AML-193 (cell line): ENCODE results near the gene COMMD9.
"Not testable (repeated sequence)": the region's sequence is repeated elsewhere in the genome, so short reads cannot be mapped to it uniquely, and the experiment has no call there.

Experiments
- DNase-seq, 2 experiments: peaks; one replicate each; lab custom pipeline; 2025; lab: John Stamatoyannopoulos, UW

Gene COMMD9

DNA sequence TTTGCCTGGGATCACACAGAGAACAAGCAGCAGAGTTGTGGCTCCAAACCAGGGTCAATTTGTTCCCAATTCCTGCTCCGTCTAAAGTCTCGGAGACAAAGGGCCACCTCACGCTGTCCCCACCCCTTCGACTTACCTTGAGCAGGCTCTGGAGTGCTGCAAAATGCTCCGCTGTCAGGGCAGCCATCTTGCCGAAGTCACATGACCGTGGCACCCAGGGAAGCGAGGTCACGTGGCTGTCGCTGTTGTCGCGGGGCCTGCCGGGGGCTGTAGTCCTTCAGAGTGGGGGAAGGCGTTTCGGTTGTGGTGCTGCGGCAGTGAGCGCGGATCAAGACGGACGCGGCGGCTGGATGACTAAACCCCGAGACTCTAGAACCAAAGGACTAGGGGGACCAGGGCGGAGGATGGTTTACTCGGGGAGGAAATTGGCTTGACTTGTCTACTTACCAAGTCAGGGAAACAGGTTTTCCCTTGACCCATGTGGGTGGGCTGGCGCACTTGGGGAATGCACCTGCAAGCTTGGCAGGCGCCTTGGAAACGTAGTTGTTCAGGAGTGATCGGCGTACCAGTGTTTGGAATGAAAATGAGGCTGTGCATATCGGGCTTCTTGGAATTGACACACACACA lies at the start of gene COMMD9:
TSS of gene COMMD9 (minus strand) at position 199 of the 627 bp plus-strand sequence. CDS start at position 187, 12 bp downstream.
- peak; percentile 91 to 92 for DNase-seq

DNA sequence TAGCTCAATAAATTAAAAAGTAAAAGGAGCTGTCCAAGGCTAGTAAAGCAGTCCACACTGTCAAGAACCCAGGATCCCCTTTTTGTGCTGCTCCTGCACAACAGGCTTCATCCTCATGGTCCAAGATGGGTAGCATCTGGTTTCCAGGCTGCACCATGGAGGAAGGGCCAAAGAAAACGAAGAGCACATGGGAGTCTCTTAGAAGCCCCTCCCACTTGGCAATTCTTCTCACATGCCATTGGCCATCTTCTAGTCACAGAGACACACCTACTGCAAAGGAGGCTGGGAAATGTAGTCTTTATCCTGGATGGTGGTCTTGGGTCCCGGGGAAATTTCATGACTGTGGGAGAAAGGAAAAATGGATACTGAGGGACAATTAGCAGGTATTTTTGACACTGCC lies 44.7 kb upstream of the COMMD9 start:
- DNase-seq = no peak

- DNase-seq = no peak
These were observed 44.2 kb upstream of the COMMD9 start for GRCh38 chr11:36333468-36333867.

- DNase-seq = no peak
These were observed 41.2 kb upstream of the COMMD9 start for GRCh38 chr11:36330411-36330810.

DNA sequence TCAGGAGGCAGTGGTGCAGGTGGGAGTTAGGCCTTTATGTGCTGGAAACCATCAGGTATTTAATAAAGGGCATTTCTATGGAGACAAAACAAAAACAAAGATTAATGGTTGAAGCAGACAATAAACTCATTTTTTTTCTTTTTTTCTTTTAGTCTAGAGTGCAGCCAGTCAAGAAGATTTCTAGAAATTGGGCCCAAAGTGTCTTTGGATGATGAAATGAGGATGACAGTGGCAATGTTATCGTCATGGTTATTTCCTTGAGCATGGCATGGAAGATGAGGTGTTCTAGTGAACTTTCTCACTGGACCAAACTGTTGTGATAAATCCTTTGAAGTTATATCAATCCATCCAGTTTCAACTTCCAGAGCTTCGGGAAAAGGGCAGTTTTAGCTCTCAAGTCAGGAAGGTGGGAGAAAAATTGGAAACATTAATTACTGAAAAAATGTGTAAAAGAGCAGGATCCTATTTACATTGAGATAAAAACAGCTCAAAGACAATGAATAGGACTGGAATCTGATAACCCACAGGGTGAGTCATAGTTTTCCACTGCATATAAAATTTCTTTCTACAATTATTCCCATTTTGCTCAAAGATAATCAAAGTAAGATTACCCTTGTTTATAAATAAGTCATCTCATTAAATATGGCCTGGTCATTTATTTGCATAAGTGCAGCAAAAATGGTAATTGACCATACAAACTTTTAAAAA lies 39.9 kb upstream of the COMMD9 start:
- no peak for DNase-seq

GRCh38 chr11:36326524-36327419 lies 37.5 kb upstream of the COMMD9 start:
- no peak for DNase-seq

GRCh38 chr11:36325403-36325802 lies 36.2 kb upstream of the COMMD9 start:
- DNase-seq = not testable (repeated sequence)

- not testable (repeated sequence) for DNase-seq
These were observed 35.7 kb upstream of the COMMD9 start for GRCh38 chr11:36324956-36325355.

- DNase-seq = no peak
These were observed 28.8 kb upstream of the COMMD9 start for GRCh38 chr11:36317992-36318391.

DNA sequence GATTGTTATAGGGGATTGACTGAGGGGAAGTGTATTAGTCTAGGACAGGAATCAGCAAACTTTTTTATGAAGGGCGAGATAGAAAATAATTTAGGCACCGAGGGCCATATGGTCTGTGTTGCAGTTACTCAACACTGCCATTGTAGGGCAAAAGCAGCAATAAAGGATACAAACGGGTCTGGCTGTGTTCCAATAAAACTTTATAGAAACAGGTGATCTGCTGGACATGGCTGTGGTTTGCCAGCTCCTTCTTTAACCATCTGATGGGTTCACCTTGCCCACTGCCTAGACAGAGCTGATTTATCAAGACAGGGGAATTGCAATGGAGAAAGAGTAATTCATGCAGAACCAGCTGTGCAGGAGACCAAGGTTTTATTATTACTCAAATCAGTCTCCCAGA lies 26.8 kb upstream of the COMMD9 start:
- no peak for DNase-seq

DNA sequence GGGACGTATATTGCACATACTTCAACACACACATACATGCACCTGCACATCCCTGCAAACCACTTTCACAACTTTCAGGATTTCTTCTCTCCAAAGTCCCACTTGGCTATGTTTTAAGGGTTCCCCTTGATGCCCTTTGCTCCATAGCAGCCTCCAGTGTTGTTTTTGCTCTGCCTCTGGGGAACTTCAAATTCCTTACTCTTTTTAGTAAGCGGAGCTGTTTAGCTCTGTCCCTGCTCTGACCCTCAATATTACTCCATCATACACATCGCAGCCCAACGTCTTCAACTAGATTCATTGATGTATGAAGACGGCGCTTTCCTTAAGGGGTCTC lies 25.2 kb upstream of the COMMD9 start:
- DNase-seq = no peak

DNA sequence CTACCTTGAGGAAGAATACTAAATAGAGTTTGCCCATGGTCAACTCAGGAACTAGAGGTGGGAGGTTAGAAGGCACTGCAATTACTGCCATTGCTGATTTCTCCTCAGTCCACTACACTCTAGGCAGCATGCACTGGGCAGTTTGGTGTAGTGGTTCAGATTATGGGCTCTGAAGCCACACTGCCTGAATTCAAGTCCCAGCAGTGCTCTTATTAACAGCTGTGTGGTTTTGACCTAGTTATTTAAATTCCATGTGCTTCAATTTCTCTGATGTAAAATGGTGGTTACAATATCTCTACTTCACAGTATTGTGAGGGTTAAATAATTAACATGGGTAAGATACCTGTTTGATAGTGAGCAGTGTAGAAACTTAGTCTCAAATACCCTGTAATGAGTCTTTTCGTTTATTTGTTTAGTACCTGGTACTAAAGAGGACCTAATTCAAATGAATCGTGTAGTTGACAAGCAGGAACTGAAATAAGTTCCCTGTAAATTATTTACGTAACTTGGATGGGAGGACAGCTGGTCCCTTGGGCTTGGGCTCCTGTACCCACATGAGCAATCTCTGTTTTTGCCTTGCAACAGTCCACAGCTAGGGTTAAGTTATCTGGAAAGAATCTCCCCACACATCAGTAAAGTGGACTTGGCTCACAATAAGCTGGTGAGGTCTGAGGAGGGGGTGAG lies 24.7 kb upstream of the COMMD9 start:
- DNase-seq = no peak

DNA sequence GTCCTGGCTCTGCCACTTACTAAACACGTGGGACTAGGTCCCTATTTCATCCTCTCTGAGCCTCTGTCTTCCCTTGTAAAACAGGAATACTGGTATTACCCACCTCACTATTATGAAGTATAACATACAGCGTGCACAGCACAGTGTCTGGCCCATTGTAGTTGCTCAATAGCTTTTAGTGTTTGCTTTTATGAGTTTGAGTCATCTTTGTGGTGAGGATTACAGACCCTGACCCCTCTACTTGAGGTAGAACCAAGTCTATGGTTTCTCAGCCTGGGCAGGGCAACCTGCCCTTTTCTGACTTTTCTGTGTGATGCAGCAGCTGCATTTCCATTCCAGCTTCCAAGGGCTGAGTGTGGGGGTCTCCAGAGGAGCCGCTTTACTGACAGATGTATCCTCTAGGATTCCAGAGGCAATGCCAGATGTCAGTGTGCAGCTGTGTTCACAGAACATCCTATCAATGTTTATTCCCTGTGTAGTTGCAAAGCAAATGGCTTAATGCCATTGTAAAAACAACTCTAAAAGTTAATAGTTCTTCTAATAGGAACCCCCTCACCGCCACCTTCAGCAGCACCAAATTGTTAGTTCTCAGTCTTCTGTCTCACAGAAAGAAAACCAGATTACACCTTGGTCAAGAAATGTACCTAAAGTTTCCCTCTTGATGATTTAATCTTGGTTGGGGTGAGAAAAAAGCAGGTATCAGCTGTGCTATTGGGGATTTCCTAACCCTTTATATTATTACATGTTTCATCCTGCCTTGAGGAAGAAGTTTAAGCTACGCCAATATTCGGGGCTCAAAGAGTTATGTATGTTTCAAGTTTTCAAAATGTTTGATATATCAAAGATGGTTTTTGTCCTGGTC lies 23.6 kb upstream of the COMMD9 start:
- DNase-seq = peak in 1 of 2 experiments; percentile 3

DNA sequence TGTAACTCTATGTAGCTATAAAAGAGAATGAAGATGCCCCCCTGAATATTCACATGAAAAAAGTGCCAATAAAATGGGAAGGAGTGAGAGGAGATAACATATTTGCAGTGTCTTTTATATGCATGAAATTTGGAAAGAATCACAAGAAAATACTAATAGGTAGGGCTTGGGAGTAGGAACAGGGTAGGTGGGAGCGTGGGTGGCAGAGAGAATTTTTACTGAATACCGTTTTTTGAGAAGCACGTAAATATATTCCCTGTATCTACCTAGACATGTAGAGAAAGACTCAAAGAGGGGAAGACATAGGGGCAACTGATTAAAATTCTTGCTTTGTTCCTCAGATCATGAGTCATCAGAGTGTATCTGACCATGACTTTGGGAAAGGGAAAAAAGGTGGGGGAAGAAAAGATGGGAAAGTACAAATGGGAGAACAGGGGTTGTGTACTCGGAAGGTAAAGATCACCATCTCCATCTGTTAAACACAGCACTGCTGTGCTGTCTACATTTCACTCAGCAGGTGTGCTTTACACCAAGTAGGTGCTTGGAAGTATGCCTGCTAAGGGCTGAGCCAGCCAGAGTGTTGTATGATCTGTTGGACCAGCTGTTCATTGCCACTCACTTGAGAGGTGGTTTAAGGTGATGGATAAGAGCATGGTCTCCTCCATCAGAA lies 22.8 kb upstream of the COMMD9 start:
- no peak for DNase-seq

DNA sequence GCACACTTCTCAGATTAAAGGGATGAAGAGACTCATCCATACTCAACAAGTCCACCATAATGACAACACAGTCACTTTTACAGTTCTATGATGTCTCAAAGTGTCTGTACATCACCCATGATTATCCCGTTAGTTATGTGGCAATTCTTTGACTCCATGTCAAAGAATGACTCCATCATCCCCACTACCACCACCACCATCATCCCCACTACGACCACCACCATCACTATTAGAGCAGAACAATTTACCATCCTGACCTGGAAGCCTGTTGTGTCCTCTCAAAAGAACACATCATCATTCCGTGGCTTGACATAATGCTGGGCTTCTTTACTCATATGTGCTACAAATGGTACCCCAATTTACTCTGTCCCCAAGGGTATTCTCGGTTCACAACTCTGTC lies 20.6 kb upstream of the COMMD9 start:
- DNase-seq = no peak

DNA sequence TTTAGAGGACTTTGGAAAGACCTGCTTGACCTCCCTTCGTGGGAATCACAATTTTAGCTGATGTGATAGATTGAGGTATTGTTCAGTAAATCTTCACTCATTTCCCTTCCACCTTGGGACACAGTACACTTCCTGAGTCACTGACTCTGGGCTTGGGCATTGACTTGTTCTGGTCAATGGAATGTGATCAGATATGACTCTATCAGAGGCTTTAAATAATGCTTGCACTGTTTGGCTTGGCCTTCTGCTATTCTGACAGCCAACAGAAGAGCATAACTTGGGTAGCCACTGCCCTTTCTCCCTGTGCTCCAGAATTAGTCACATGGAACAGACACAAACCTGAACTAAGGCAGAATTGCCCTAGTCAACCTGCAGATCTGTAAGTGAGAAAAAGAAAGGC lies 19.4 kb upstream of the COMMD9 start:
- DNase-seq = no peak

DNA sequence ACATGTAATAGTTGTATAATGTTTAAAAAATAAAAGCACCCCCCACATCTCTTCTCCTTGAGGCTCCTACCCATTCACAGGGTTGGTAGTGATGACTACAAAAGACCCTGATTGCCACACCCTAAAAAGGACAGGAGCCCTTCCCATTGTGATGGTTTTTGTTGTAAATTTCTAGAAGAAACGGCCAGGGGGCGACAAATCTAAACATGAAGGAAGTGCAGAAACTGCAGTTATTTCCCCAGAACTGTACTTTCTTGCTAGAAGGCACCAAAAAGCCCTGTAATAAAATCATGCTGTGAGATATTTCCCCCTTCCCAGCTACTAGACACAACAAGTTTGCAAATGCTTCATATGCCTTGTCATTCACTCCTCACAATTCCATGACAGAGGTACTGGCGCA lies 17.7 kb upstream of the COMMD9 start:
- DNase-seq = peak; percentile 51 to 57

- DNase-seq = no peak
These were observed 15.8 kb upstream of the COMMD9 start for GRCh38 chr11:36305047-36305446.

DNA sequence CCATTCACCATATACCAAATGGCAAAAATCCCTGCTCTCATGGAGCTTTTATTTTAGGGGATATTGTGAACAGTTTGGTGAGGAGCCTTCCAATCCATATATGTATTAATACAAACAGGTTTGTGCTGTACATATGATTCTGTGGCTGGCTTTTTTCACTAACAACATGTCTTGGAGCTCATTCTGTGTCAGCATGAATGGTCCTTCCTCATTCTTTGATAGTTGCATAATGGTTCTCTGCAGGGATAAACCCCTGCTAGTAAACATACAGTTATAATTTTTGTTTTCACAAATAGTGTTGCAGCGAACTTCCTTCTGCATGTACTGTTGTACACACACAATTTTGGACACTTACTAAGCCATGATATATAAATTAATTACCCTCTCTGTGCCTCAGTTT lies 15.1 kb upstream of the COMMD9 start:
- DNase-seq = peak; percentile 39 to 54

DNA sequence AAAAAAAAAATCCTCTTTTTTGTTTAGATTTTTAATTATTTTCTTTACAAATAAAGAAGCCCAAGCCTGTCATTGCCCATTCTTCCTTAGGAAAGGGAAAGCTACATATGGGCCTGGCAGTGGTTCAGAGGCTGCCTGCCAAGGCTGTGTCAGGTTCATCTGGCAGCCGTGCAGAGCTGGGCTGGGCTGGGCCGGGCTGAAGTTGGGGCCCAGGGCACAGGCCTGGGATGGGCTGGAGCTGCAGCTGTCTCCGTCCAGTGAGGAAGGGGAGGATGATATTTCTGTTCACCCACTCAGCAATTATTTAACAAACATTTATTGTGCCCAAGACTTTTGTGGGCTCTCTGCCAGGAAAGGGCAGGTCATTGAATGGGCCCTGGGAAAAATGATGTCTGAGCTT lies 11.4 kb upstream of the COMMD9 start:
- no peak for DNase-seq
